Measurements from ENCODE around the gene RBM19. TPM values are rescaled to one million over a fixed set of nuclear protein-coding genes. Genes with fewer than 3 reads are reported as not detected.

RBM19 gene
- total and polyA plus RNA-seq, 10 donors, result 13.6 to 46.7 (median 34.5) TPM

GRCh38 chr12:113797535-113797868, 168.6 kb downstream of the RBM19 start:
- H3K9me3 ChIP-seq, result no peaks in the 10 kb centered on the region
- H3K4me3 ChIP-seq, result no peak overlapping the region
- H3K4me1 ChIP-seq, result no peaks in the 10 kb centered on the region
- no peaks in the 10 kb centered on the region for H3K36me3 ChIP-seq
- no peak for DNase-seq
- H3K27ac ChIP-seq, result no peak overlapping the region
- no peak for TF ChIP-seq POLR2A (IDR thresholded peaks at IDR 0.05)
- TF ChIP-seq, protein P1, sequence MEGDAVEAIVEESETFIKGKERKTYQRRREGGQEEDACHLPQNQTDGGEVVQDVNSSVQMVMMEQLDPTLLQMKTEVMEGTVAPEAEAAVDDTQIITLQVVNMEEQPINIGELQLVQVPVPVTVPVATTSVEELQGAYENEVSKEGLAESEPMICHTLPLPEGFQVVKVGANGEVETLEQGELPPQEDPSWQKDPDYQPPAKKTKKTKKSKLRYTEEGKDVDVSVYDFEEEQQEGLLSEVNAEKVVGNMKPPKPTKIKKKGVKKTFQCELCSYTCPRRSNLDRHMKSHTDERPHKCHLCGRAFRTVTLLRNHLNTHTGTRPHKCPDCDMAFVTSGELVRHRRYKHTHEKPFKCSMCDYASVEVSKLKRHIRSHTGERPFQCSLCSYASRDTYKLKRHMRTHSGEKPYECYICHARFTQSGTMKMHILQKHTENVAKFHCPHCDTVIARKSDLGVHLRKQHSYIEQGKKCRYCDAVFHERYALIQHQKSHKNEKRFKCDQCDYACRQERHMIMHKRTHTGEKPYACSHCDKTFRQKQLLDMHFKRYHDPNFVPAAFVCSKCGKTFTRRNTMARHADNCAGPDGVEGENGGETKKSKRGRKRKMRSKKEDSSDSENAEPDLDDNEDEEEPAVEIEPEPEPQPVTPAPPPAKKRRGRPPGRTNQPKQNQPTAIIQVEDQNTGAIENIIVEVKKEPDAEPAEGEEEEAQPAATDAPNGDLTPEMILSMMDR (IDR thresholded peaks at IDR 0.05 in 8 of 11, conservative IDR thresholded peaks at IDR 0.05 in 3 of 11), result no peak
- no peak for TF ChIP-seq POLR2AphosphoS5 (IDR thresholded peaks at IDR 0.05)
- intact Hi-C loops (cut with DNase I; ENCODE audit: low total_unique reads), result no loop called here
- H3K27me3 ChIP-seq (replicated peaks in 1 of 7), result no peaks in the 10 kb centered on the region

DNA sequence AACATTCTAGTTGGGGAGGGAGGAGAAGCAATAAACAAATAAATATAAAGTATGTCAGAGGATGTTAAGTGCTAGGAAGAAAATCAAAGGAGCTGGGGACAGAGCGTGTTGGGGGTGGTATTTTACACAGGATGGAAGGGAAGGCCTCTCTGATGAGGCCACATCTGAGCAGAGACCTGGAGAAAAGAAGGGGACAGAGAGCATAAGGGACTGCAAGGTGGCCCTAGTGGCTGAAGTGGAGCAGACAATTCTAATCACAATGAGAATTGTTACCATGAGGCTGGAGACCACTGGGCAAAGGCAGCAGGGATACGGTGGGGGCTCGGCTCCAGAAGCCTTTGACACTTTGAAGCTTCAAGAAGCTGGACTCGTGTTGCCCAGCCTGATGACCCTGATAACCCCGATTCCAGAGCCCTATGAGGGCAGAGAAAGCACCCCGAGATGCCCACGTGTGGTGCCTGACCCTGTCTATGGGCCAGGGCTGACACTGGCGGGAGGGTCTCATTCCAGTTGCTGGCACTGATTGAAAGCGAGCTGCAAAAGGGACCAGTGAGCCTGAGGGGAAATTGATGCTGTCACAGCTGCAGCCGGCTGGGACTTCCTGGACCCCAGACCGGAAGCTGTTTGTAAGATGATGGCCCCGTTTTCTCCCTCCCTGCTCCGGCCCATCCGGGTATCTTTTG, 169.1 kb downstream of the RBM19 start:
- no peak for DNase-seq
- no peak overlapping the region for H3K27ac ChIP-seq
- TF ChIP-seq, protein P1 (IDR thresholded peaks at IDR 0.05 in 8 of 11, conservative IDR thresholded peaks at IDR 0.05 in 3 of 11), result no peak
- TF ChIP-seq POLR2AphosphoS5 (IDR thresholded peaks at IDR 0.05) (no peak), POLR2A (IDR thresholded peaks at IDR 0.05) (no peak)
- no peaks in the 10 kb centered on the region for H3K27me3 ChIP-seq (replicated peaks in 1 of 7)
- no peaks in the 10 kb centered on the region for H3K36me3 ChIP-seq
- H3K4me1 ChIP-seq, result no peaks in the 10 kb centered on the region
- no peak overlapping the region for H3K4me3 ChIP-seq
- intact Hi-C loops (cut with DNase I; ENCODE audit: low total_unique reads), result no loop called here
- WGBS, 5 donors, result 60 to 68% (median 64%) methylated on average over 14 of the region's 14 CpGs
- H3K9me3 ChIP-seq, result no peaks in the 10 kb centered on the region

DNA sequence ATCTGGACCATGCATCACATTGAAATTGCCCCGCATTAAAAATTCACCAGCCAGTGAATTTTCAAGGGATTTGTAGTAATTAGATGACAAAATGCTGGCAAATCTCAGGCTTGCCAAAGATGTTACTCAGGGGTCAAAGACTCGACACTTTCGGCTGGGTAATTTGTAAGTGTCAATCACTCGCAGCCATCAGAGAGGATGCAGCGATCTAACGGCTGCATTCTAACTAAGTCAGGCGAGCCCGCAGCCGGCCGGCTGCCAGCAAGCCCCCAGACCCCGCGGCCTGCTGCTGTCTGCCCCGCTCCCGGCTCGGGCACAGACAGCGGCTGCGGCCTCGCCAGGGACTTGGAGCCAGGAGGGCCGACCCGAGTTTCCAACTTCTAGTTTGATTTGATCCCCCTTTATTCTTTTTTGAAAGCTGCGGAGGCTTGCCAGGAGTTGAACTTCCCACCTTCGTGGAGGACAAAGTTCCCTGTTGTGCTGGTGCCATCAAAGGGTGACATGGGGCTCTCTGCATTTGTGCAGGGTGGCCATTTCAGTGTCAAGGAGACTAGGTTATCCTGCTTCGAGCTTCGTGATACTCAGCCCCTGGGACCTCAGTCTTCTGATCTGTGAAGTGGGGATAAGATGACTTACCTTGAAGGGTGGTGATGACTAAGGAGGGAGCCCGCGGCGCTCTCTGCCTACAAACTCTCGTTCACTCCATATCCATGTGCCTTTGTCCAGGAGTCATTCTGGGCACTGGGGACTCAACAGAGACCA, 169.9 kb downstream of the RBM19 start:
- H3K27ac ChIP-seq, result no peak overlapping the region
- H3K27me3 ChIP-seq (replicated peaks in 1 of 7), result no peaks in the 10 kb centered on the region
- no peaks in the 10 kb centered on the region for H3K9me3 ChIP-seq
- no peak overlapping the region for H3K4me3 ChIP-seq
- WGBS, 5 donors, result 65 to 70% (median 68%) methylated on average over 28 of the region's 28 CpGs
- H3K36me3 ChIP-seq, result no peaks in the 10 kb centered on the region
- H3K4me1 ChIP-seq, result no peaks in the 10 kb centered on the region
- TF ChIP-seq POLR2A (IDR thresholded peaks at IDR 0.05) (no peak), POLR2AphosphoS5 (IDR thresholded peaks at IDR 0.05) (no peak)
- TF ChIP-seq, protein P1 (IDR thresholded peaks at IDR 0.05 in 8 of 11, conservative IDR thresholded peaks at IDR 0.05 in 3 of 11), result no peak
- no peak for DNase-seq
- intact Hi-C loops (cut with DNase I; ENCODE audit: low total_unique reads), result no loop called here

- Histone ChIP-seq H3K36me3 (no peaks in the 10 kb centered on the region), H3K27me3 (replicated peaks in 1 of 7) (no peaks in the 10 kb centered on the region), H3K9me3 (peaks cover 0 to 5% (median 0%) of the 10 kb centered on the region in 8 donors), H3K27ac (no peak overlapping the region), H3K4me3 (no peak overlapping the region), H3K4me1 (no peaks in the 10 kb centered on the region)
- DNase-seq, result no peak
- intact Hi-C loops (cut with DNase I; ENCODE audit: low total_unique reads), result no loop called here
- 69 to 76% (median 72%) methylated on average over 10 of the region's 10 CpGs for WGBS, 5 donors
- TF ChIP-seq POLR2AphosphoS5 (IDR thresholded peaks at IDR 0.05) (no peak), POLR2A (IDR thresholded peaks at IDR 0.05) (no peak)
- TF ChIP-seq, protein P1 (IDR thresholded peaks at IDR 0.05 in 8 of 11, conservative IDR thresholded peaks at IDR 0.05 in 3 of 11), result no peak
These were observed 170.7 kb downstream of the RBM19 start for GRCh38 chr12:113795445-113795844.
